Measurements from ENCODE around the gene SPATA3. TPM values are rescaled to one million over a fixed set of nuclear protein-coding genes. Genes with fewer than 3 reads are reported as not detected.

SPATA3 gene
- total and polyA plus RNA-seq, 2 of the 13 experiments (the other 11 are each of a cell fraction or from before 2014, with no cell fraction given), result not detected

DNA sequence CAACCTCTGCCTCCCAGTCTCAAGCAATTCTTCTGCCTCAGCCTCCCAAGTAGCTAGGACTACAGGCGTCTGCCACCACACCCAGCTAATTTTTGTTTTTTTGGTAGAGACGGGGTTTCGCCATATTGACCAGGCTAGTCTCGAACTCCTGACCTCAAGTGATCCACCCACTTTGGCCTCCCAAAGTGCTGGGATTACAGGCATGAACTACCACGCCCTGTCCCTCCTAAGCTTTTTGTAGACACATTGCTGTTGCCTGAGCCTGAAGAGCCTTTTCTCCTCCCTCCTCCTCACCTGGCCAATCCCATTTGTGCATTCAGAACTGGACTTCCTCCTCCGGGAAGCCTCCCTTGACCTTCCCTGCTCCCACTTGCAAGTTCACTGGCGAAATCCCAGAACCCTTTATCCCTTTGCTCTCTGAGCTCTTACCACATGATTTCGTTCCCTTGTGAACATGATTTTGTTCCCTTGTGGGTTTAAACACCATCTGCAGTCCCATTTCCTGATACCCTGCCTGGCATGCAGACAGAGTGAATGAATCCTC lies 44.0 kb downstream of the SPATA3 start (continued):
- TF ChIP-seq, protein P1, sequence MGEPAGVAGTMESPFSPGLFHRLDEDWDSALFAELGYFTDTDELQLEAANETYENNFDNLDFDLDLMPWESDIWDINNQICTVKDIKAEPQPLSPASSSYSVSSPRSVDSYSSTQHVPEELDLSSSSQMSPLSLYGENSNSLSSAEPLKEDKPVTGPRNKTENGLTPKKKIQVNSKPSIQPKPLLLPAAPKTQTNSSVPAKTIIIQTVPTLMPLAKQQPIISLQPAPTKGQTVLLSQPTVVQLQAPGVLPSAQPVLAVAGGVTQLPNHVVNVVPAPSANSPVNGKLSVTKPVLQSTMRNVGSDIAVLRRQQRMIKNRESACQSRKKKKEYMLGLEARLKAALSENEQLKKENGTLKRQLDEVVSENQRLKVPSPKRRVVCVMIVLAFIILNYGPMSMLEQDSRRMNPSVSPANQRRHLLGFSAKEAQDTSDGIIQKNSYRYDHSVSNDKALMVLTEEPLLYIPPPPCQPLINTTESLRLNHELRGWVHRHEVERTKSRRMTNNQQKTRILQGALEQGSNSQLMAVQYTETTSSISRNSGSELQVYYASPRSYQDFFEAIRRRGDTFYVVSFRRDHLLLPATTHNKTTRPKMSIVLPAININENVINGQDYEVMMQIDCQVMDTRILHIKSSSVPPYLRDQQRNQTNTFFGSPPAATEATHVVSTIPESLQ (CRISPR knock-in tag; conservative IDR thresholded peaks at IDR 0.05), result no peak
- no peak for TF ChIP-seq ATAD3A (CRISPR knock-in tag; IDR thresholded peaks at IDR 0.05)
- TF ChIP-seq SNRNP70 (IDR thresholded peaks at IDR 0.05; ENCODE audit: low read depth, low read length), result no peak
- TF ChIP-seq MAFG (CRISPR knock-in tag; IDR thresholded peaks at IDR 0.05), result no peak
- no peak for TF ChIP-seq JUNB (CRISPR knock-in tag; IDR thresholded peaks at IDR 0.05; ENCODE audit: borderline replicate concordance)
- peak; percentile 47; the same call in 1 of the 2 replicates for TF ChIP-seq NFIC (IDR thresholded peaks at IDR 0.05; ENCODE audit: low read length)
- TF ChIP-seq PCBP2 (optimal IDR thresholded peaks at IDR 0.05; ENCODE audit: low read depth, low read length, poor library complexity, severe bottlenecking), result no peak
- no peak for TF ChIP-seq MBD4 (IDR thresholded peaks at IDR 0.05; ENCODE audit: borderline replicate concordance, low read length)
- TF ChIP-seq, protein P2, sequence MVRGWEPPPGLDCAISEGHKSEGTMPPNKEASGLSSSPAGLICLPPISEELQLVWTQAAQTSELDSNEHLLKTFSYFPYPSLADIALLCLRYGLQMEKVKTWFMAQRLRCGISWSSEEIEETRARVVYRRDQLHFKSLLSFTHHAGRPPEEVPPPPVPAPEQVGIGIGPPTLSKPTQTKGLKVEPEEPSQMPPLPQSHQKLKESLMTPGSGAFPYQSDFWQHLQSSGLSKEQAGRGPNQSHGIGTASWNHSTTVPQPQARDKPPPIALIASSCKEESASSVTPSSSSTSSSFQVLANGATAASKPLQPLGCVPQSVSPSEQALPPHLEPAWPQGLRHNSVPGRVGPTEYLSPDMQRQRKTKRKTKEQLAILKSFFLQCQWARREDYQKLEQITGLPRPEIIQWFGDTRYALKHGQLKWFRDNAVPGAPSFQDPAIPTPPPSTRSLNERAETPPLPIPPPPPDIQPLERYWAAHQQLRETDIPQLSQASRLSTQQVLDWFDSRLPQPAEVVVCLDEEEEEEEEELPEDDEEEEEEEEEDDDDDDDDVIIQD (CRISPR knock-in tag; IDR thresholded peaks at IDR 0.05; ENCODE audit: low read depth), result 0 out of 2 replicates have a peak, but pooled peaks have one; percentile 22
- TF ChIP-seq PPARG (CRISPR knock-in tag; conservative IDR thresholded peaks at IDR 0.05), result peak; percentile 59
- no peak for TF ChIP-seq ATRX (CRISPR knock-in tag; IDR thresholded peaks at IDR 0.05; ENCODE audit: borderline replicate concordance)
- TF ChIP-seq, protein P3, sequence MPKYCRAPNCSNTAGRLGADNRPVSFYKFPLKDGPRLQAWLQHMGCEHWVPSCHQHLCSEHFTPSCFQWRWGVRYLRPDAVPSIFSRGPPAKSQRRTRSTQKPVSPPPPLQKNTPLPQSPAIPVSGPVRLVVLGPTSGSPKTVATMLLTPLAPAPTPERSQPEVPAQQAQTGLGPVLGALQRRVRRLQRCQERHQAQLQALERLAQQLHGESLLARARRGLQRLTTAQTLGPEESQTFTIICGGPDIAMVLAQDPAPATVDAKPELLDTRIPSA (CRISPR knock-in tag; IDR thresholded peaks at IDR 0.05; ENCODE audit: borderline replicate concordance), result no peak
- TF ChIP-seq ZNF501 (CRISPR knock-in tag; IDR thresholded peaks at IDR 0.05), result peak; percentile 50; the same call in 1 of the 2 replicates
- TF ChIP-seq ZSCAN29 (CRISPR knock-in tag; conservative IDR thresholded peaks at IDR 0.05), result peak; percentile 58; the same call in 1 of the 2 replicates
- TF ChIP-seq SIX4 (CRISPR knock-in tag; IDR thresholded peaks at IDR 0.05), result no peak
- TF ChIP-seq, protein P4, sequence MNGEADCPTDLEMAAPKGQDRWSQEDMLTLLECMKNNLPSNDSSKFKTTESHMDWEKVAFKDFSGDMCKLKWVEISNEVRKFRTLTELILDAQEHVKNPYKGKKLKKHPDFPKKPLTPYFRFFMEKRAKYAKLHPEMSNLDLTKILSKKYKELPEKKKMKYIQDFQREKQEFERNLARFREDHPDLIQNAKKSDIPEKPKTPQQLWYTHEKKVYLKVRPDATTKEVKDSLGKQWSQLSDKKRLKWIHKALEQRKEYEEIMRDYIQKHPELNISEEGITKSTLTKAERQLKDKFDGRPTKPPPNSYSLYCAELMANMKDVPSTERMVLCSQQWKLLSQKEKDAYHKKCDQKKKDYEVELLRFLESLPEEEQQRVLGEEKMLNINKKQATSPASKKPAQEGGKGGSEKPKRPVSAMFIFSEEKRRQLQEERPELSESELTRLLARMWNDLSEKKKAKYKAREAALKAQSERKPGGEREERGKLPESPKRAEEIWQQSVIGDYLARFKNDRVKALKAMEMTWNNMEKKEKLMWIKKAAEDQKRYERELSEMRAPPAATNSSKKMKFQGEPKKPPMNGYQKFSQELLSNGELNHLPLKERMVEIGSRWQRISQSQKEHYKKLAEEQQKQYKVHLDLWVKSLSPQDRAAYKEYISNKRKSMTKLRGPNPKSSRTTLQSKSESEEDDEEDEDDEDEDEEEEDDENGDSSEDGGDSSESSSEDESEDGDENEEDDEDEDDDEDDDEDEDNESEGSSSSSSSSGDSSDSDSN (CRISPR knock-in tag; IDR thresholded peaks at IDR 0.05), result no peak; the same call in 1 of the 2 replicates
- TF ChIP-seq BRD4 (CRISPR knock-in tag; IDR thresholded peaks at IDR 0.05), result no peak; the same call in 1 of the 2 replicates
- TF ChIP-seq HHEX (CRISPR knock-in tag; IDR thresholded peaks at IDR 0.05), result no peak
- no peak for TF ChIP-seq ZNF577 (CRISPR knock-in tag; IDR thresholded peaks at IDR 0.05; ENCODE audit: borderline replicate concordance, low read depth)
- TF ChIP-seq, protein P5, sequence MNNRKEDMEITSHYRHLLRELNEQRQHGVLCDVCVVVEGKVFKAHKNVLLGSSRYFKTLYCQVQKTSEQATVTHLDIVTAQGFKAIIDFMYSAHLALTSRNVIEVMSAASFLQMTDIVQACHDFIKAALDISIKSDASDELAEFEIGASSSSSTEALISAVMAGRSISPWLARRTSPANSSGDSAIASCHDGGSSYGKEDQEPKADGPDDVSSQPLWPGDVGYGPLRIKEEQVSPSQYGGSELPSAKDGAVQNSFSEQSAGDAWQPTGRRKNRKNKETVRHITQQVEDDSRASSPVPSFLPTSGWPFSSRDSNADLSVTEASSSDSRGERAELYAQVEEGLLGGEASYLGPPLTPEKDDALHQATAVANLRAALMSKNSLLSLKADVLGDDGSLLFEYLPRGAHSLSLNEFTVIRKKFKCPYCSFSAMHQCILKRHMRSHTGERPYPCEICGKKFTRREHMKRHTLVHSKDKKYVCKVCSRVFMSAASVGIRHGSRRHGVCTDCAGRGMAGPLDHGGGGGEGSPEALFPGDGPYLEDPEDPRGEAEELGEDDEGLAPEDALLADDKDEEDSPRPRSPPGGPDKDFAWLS (CRISPR knock-in tag; IDR thresholded peaks at IDR 0.05; ENCODE audit: borderline replicate concordance), result no peak
- TF ChIP-seq KLF16 (CRISPR knock-in tag; IDR thresholded peaks at IDR 0.05), result peak in 1 of 2 experiments; percentile 17; a peak in 1 of 4 replicates
- no peak for TF ChIP-seq NPAS2 (CRISPR knock-in tag; IDR thresholded peaks at IDR 0.05; ENCODE audit: borderline replicate concordance)
